HAP-1 (cell line): ENCODE measurements around the gene TUBA3E.
"Not testable (repeated sequence)": the region's sequence is repeated elsewhere in the genome, so short reads cannot be mapped to it uniquely, and the experiment has no call there.

Experiments used
- DNase-seq, 2 experiments: peaks; one replicate each; pipeline ENCODE4 v3.0.0-alpha.2; 2016 to 2020; ENCODE audit warnings: low spot score in 2 of 2
- H3K27me3 ChIP-seq: fragments of 250-450 bp; sonication (Bioruptor Pico); 2 replicates; pipeline ENCODE4 v1.5.1; 2020; ENCODE audit warnings: low read depth, mild to moderate bottlenecking, moderate library complexity
- H3K36me3 ChIP-seq: fragments of 250-450 bp; sonication (Bioruptor Pico); replicated peaks from 2 replicates; pipeline ENCODE4 v1.5.1; 2020; ENCODE audit warnings: mild to moderate bottlenecking
- H3K4me1 ChIP-seq: fragments of 250-450 bp; sonication (Bioruptor Pico); 2 replicates; pipeline ENCODE4 v1.5.1; 2020; ENCODE audit warnings: mild to moderate bottlenecking
- H3K4me3 ChIP-seq: fragments of 250-450 bp; sonication (Bioruptor Pico); 2 replicates; pipeline ENCODE4 v1.5.1; 2020; ENCODE audit warnings: mild to moderate bottlenecking, moderate library complexity
- H3K9me3 ChIP-seq: fragments of 250-450 bp; sonication (Bioruptor Pico); 2 replicates; pipeline ENCODE4 v1.5.1; 2020; ENCODE audit warnings: mild to moderate bottlenecking, moderate library complexity
- in situ Hi-C: fragments of 300-500 bp; cut with MboI; formaldehyde crosslinking; loops from 3 replicates; pipeline ENCODE4 v1.14.3; 2020; ENCODE audit warnings: low sequenced_read_pairs, inconsistent platforms, mixed read lengths

The TUBA3E gene

DNA sequence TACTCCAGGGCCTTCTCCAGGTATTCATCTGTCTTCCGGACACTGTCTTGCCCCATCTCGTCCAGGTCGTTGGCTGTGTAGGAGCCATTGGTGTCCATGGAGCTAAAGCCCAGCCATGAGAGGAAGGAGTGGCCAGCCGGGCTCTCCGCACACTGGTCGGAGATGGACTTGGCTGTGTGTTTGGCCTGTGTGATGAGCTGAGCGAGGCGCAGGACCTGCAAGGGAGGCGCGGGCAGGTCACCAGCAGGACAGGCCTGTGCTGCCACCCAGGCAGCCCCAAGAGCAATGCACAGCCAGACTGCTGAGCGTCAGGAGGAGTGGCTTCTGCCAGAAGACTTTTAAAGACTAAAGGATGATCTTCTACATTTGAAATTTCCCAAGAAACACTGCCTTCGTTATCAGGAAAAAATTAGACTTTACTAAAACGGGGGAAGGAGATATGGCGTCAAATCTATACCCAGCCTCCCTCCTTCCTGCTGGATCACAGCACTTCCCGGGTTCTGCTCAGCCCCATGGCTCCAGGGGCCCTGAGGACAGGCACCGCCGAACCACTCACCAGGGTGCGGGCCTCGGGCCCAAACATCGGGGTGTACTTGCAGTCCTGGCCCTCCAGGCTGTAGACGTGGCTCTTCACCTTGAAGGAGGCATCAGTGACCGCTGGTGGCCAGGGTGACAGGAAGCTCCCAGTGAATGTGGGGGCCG lies 44.4 kb downstream of the TUBA3E start:
- H3K4me1 ChIP-seq, H3K36me3 ChIP-seq, H3K4me3 ChIP-seq, H3K9me3 ChIP-seq, DNase-seq, in situ Hi-C loops, H3K27me3 ChIP-seq: not testable (repeated sequence)

DNA sequence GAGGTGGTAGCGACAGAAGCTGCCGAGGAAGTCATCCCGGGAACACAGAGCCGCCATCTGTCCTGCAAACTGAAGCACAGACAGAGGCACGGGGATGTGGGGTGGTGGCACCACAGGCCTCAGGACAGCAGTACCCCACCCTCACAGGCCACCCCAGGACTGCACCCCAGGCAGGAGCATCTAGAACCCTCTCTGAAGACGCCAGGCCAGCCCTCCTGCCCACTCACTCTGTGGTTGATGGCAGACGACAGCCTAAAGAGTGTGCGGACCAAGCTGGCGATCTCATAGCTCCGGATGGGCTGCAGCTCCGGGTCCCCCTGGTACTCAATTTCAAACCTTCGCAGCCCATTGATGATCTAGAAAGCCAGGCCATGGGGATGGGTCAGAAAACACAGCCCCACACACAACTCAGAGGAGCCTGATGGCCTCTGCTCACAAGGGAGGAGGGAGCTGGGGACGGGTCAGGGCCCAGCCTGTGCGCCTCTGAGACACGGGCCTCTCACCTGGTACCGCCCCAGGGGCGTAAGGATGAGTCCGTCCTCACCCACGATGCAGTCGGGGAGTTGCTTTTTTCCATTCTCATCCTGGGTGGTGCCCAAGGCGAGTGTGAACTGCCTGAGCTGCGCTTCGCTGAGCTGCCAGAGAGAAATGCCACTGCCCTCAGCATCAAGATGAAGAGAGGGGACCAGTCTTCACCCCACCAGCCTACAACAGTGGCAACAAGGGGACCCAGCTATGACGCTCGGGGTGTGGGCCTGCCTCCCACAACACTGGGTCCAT lies 45.2 kb downstream of the TUBA3E start:
- Histone ChIP-seq H3K27me3 (no peaks in the 10 kb centered on the region), H3K4me1 (no peaks in the 10 kb centered on the region), H3K9me3 (no peaks in the 10 kb centered on the region), H3K36me3 (peaks cover 8% of the 10 kb centered on the region), H3K4me3 (no peak overlapping the region)
- DNase-seq = no peak
- in situ Hi-C loops = no loop called here

DNA sequence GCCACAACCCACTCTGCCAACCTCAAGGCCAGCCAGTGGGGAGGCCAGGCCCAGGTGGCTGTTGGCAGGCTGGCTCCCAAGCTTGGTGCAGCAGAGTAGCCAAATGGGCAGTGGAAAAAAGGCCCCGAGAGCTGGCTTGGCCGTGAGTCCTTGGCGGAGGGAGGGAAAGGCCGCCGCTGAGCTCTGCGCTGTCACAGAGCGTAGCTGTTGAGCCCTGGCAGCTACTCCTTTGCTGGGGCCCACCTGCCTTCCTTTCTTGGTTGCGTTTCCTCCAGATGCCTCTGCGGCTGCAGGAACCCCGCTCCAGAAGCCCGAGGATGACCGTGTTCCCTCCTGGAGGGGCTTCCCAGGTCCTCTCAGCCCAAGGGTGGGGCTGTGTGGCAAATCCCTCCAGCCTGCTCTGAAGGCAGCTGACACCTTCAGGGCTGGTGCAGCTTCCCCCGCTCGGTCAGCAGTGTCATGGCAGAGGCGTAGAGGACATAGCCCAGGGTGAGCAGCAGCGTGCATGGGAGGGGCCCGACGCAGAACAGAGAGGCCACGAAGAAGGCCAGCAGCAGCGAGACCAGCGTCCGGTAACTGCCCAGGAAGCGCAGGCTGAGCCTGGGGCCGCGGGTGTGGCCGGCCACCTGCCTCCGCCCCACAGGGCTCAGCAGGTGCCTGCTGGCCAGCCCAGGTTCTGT lies 46.0 kb downstream of the TUBA3E start:
- DNase-seq, in situ Hi-C loops, H3K4me1 ChIP-seq, H3K36me3 ChIP-seq, H3K4me3 ChIP-seq, H3K27me3 ChIP-seq, H3K9me3 ChIP-seq: not testable (repeated sequence)

GRCh38 chr2:130151145-130151512 lies 47.1 kb downstream of the TUBA3E start:
- H3K4me1 ChIP-seq, H3K4me3 ChIP-seq, in situ Hi-C loops, H3K9me3 ChIP-seq, H3K36me3 ChIP-seq, H3K27me3 ChIP-seq, DNase-seq: not testable (repeated sequence)

GRCh38 chr2:130150181-130151144 lies 47.8 kb downstream of the TUBA3E start:
- in situ Hi-C loops = no loop called here
- Histone ChIP-seq H3K9me3 (no peaks in the 10 kb centered on the region), H3K4me1 (no peaks in the 10 kb centered on the region), H3K27me3 (no peaks in the 10 kb centered on the region), H3K36me3 (peaks cover 5% of the 10 kb centered on the region), H3K4me3 (no peak overlapping the region)
- peak in 1 of 2 experiments; percentile 5 for DNase-seq

DNA sequence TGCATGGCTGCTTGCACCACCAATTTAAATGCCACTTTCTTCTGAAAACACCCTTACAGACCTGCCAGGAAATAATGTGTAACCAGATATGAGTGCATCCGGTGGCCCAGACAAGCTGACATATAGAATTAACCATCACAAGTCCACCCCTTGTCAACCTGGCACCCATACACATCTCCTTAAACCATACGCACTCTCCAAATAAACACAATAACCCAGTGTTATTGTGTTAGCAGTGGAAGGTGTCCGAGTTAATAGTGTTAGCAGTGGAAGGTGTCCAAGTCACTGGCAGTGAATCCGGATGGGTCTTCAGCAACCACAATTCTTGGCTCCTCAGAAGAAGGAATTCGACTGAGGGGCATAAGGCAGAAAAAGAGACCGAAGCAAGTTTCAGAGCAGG lies 49.7 kb downstream of the TUBA3E start:
- H3K27me3 ChIP-seq, H3K4me1 ChIP-seq, DNase-seq, H3K36me3 ChIP-seq, H3K4me3 ChIP-seq, in situ Hi-C loops, H3K9me3 ChIP-seq: not testable (repeated sequence)

DNA sequence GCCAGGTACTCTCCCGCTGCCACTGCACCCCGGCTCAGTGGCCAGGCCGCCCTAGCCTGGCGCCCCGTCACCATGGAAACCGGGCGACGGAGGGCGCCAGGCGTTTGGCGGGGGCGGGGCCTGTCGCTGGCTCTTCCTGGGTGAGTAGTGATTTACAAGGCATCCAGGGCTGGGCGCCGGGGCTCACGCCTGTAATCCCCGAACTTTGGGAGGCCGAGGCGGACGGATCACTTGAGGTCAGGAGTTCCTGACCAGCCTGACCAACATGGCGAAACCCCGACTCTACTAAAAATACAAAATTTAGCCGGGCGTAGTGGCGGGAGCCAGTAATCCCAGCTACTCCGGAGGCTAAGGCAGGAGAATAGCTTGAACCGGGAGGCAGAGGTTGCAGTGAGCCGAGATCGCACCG lies 53.2 kb downstream of the TUBA3E start, which contains the start of gene CCDC74B:
Gene CCDC74B (minus strand): TSS at position 107 of the 409 bp plus-strand sequence. CDS start 116 bp downstream, outside the sequence.
- peak; percentile 35 to 86 for DNase-seq
- H3K36me3 ChIP-seq, in situ Hi-C loops, H3K4me1 ChIP-seq, H3K27me3 ChIP-seq, H3K9me3 ChIP-seq: not testable (repeated sequence)
- peak within 1 kb of the TSS; percentile 11 for H3K4me3 ChIP-seq

DNA sequence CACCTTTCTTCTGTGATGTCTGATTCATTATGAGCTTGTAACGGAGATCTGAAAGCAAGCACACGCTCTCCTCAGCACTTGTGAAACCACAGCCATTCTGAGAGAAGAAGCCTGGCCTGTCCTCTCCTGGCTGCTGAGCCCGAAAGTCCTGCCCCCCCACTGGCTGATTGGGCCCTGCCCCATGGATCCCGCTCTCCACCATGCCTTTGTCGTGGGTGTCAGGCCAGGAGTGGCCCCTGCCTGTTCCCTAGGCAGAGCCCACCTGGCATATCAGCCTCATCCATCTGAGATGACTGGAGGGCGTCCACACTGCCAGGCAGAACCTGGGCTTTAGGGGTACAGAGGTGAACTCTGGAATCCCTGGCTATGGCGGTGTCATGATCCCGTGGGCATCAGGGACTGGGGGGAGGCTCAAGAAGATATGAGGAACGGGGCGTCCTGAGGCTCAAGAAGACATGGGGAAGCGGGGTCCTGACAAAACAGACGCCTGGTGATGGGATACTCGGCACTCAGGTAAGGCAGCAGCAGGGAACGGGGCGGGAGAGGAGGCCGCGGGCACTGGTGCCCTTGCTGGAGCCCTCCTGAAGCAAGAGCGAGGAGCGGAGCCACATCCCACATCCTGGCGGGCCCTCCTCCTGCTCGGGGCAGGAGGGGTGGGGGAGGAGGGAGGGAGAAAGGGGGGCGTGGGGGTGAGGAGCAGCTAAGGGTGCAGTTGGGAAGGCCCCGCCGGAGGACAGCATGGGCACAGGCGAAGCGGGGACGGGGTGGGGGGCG lies 54.8 kb downstream of the TUBA3E start:
- H3K4me1 ChIP-seq, H3K36me3 ChIP-seq, H3K27me3 ChIP-seq, in situ Hi-C loops, DNase-seq, H3K9me3 ChIP-seq, H3K4me3 ChIP-seq: not testable (repeated sequence)

GRCh38 chr2:130142396-130143265 lies 55.6 kb downstream of the TUBA3E start:
- H3K27me3 ChIP-seq, DNase-seq, H3K9me3 ChIP-seq, H3K36me3 ChIP-seq, H3K4me1 ChIP-seq, H3K4me3 ChIP-seq, in situ Hi-C loops: not testable (repeated sequence)
